Calu3 (cell line): ENCODE measurements around the gene AMOTL1. TPM values are rescaled to one million over a fixed set of nuclear protein-coding genes. Genes with fewer than 3 reads are reported as not detected.
A peak's percentile ranks its signal among the peaks of the same experiment; 100 is the strongest.

ENCODE experiments used
- BruUV-seq: library from RNA; stranded (reverse); fragments of 400-500 nt; replicated peaks from 2 replicates; lab custom pipeline; 2021; lab: Mats Ljungman, UMichigan
- CTCF ChIA-PET: fragments of 300-600 bp; sonication (Branson Sonifier 250); formaldehyde crosslinking; loops from one replicate; lab custom pipeline; 2022; ENCODE audit warnings: antibody characterized with exemption; lab: Charles Lee
- DNase-seq: peaks from one replicate; pipeline ENCODE4 v3.0.0; 2022
- H3K27ac Mint-ChIP-seq: one replicate; pipeline ENCODE4 v1.8.0; 2022; ENCODE audit warnings: mixed read lengths; ENCODE audit not compliant: unreplicated experiment
- H3K27me3 Mint-ChIP-seq: one replicate; pipeline ENCODE4 v1.8.0; 2022; ENCODE audit warnings: mixed read lengths; ENCODE audit not compliant: unreplicated experiment
- H3K36me3 Mint-ChIP-seq: one replicate; pipeline ENCODE4 v1.8.0; 2022; ENCODE audit warnings: mild to moderate bottlenecking, moderate library complexity, mixed read lengths; ENCODE audit not compliant: insufficient read depth, unreplicated experiment
- H3K4me1 Mint-ChIP-seq: one replicate; pipeline ENCODE4 v1.8.0; 2022; ENCODE audit warnings: mild to moderate bottlenecking, low read depth, mixed read lengths; ENCODE audit not compliant: unreplicated experiment
- H3K4me3 Mint-ChIP-seq: one replicate; pipeline ENCODE4 v1.8.0; 2022; ENCODE audit warnings: mild to moderate bottlenecking, low read depth, moderate library complexity, mixed read lengths; ENCODE audit not compliant: unreplicated experiment
- H3K9me3 Mint-ChIP-seq: one replicate; pipeline ENCODE4 v1.8.0; 2022; ENCODE audit warnings: low read depth, mixed read lengths; ENCODE audit not compliant: unreplicated experiment
- intact Hi-C: fragments of 100-400 bp; cut with micrococcal nuclease; formaldehyde crosslinking; loops from one replicate; pipeline ENCODE4 v1.10.0; 2022; ENCODE audit not compliant: unreplicated experiment
- total RNA-seq: library from RNA; stranded (reverse); gene quantifications from 2 replicates; pipeline ENCODE4 v1.2.3, GENCODE V29; 2022
- TF ChIP-seq, protein P1 (sequence below): fragments of 200-600 bp; IDR thresholded peaks from one replicate; pipeline ENCODE4 v1.8.0; 2022; ENCODE audit warnings: antibody characterized with exemption; ENCODE audit not compliant: unreplicated experiment

AMOTL1 gene
- total RNA-seq, 1 experiment from 2014 or later = 24.2 TPM

DNA sequence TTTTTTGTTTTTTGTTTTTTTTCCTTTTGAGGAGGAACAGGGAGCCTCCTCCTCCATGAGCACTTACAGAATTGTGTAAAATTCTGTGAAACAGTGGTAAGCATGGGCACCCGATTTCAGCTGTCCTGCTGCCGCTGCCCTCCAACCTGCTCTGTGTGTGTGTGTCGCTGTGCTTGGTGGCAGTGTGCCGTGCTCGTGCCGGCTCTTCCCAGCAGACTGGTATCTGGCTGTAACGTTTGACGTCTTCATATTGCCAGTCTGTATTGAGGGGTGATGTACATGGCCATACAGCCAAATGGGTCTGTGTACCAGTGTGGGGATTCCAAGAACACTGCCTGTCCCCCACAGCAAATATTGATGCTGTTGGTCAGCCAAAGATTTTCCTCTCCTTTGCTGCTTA, 108.1 kb downstream of the AMOTL1 start:
- Mint-ChIP-seq H3K27ac (peak overlapping the region; percentile 79), H3K9me3 (no peaks in the 10 kb centered on the region), H3K36me3 (peaks cover 25% of the 10 kb centered on the region), H3K27me3 (no peaks in the 10 kb centered on the region), H3K4me1 (peaks cover 21% of the 10 kb centered on the region), H3K4me3 (no peak overlapping the region)
- intact Hi-C loops = no loop called here
- no peak for DNase-seq
- CTCF ChIA-PET = no interaction called here
- no TSS peak for BruUV-seq
- TF ChIP-seq, protein P1, sequence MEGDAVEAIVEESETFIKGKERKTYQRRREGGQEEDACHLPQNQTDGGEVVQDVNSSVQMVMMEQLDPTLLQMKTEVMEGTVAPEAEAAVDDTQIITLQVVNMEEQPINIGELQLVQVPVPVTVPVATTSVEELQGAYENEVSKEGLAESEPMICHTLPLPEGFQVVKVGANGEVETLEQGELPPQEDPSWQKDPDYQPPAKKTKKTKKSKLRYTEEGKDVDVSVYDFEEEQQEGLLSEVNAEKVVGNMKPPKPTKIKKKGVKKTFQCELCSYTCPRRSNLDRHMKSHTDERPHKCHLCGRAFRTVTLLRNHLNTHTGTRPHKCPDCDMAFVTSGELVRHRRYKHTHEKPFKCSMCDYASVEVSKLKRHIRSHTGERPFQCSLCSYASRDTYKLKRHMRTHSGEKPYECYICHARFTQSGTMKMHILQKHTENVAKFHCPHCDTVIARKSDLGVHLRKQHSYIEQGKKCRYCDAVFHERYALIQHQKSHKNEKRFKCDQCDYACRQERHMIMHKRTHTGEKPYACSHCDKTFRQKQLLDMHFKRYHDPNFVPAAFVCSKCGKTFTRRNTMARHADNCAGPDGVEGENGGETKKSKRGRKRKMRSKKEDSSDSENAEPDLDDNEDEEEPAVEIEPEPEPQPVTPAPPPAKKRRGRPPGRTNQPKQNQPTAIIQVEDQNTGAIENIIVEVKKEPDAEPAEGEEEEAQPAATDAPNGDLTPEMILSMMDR = no peak

DNA sequence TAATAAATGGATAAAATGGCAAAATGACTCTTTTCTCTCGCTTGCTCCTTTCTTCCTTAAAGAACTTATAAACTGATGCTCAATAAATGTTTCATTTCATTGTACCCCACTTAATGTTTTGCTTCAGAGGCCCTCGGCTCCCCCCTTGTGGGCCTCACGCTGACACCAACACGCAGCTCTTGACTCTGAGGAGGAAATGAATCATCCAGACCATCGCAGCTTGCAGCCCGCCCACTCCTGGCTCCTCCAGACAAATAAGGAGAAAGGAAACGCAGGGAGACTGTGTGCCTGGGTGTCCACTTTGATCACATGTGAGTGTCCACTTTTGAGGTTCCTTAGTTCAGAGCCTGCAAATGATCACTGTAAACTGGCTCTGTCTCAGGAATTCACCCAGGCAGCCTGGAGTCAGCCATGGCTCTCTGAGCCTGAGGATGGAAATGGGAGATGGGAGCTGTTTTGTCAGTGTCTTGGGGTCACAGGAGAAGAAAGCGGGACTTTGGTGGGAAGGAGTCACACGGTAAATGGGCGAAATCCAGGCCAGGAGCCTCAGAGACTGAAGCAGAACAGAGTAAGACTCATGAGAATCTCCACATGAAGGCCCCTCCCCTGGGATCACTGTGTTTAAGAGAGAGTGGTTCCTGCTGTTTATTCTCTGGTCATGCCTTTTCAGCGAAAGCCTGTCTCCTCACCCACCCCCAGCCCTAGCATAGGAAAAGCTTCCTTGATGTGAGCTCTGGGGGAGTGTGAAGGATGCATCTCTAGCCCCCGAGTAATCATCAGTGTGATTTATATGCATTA, 108.7 kb downstream of the AMOTL1 start:
- TF ChIP-seq, protein P1 = no peak
- no TSS peak for BruUV-seq
- CTCF ChIA-PET = no interaction called here
- peaks cover 25% of the 10 kb centered on the region for H3K36me3 Mint-ChIP-seq
- no peaks in the 10 kb centered on the region for H3K27me3 Mint-ChIP-seq
- no peak overlapping the region for H3K4me3 Mint-ChIP-seq
- H3K27ac Mint-ChIP-seq = peak overlapping the region; percentile 79
- peak; percentile 49 for DNase-seq
- no peaks in the 10 kb centered on the region for H3K9me3 Mint-ChIP-seq
- peaks cover 21% of the 10 kb centered on the region for H3K4me1 Mint-ChIP-seq
- intact Hi-C loops = no loop called here

DNA sequence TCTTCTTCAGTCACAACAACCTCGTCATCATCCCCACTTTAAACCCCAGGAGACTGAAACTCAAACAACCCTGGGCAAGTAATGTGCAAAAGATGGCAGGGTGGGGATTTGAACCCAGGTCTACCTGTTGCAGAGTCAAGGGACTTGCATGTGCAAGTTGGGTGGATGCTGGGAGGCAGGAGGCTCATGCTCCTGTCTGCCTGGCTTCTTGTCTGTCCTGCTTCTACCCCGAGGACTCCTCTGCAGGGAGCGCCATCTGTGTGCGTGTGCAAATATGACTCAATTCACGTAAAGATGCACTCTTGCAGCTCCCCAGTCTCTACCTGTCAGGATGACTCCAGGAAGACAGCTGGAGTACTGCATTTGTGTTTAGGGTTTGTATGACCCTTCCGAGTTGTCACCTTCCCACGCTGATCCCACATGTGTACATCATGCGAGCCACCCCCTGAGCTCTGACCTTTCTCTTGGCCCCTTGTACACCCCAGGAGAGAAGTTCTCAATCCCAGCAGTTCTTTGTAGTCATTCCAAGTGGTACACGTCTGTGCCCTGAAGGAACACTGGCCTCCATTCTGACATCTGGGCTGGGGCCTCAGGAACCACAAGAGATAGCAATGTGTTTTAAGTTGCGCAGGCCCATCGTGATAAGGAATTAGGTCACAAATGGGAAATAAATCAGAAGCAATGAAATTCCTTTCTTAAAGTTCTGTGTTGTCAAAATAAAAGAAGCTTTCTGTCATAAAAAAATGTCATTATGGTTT, 109.5 kb downstream of the AMOTL1 start:
- H3K4me1 Mint-ChIP-seq = peaks cover 21% of the 10 kb centered on the region
- H3K36me3 Mint-ChIP-seq = peaks cover 25% of the 10 kb centered on the region
- H3K27ac Mint-ChIP-seq = no peak overlapping the region
- H3K9me3 Mint-ChIP-seq = no peaks in the 10 kb centered on the region
- TF ChIP-seq, protein P1 = no peak
- no peak for DNase-seq
- CTCF ChIA-PET = no interaction called here
- no peaks in the 10 kb centered on the region for H3K27me3 Mint-ChIP-seq
- BruUV-seq = no TSS peak
- intact Hi-C loops = no loop called here
- no peak overlapping the region for H3K4me3 Mint-ChIP-seq

DNA sequence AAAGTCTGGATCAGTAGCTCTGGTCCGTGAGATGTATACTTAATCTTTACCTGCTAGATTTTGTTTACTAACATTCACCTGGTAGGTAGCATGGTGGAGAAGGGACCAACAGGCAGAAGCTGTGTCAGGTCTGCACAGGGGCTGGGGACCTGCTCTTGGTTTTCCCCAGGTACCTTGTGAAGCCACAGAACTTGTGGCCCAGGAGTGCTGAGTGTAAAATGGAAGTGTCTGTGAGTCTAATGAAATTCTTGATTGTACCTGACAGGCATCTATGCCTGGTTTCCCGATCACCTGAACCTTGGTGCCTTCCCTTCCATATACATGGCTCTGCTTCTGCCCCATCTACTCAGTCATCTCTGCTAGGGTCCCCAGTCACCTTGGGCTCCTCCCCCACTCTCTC, 110.8 kb downstream of the AMOTL1 start:
- intact Hi-C loops = no loop called here
- Mint-ChIP-seq H3K27me3 (no peaks in the 10 kb centered on the region), H3K9me3 (no peaks in the 10 kb centered on the region), H3K36me3 (peaks cover 25% of the 10 kb centered on the region), H3K27ac (no peak overlapping the region), H3K4me3 (no peak overlapping the region), H3K4me1 (peaks cover 21% of the 10 kb centered on the region)
- BruUV-seq = no TSS peak
- CTCF ChIA-PET = no interaction called here
- TF ChIP-seq, protein P1 = no peak
- no peak for DNase-seq
